HG02840 (cell line): Measurements from ENCODE around the gene DLX1.
"Not testable (repeated sequence)": the region's sequence is repeated elsewhere in the genome, so short reads cannot be mapped to it uniquely, and the experiment has no call there.

Experiments used
- ATAC-seq: cut with Tn5 transposase; IDR thresholded peaks from one replicate; pipeline ENCODE4 v1.9.1; 2021; ENCODE audit warnings: mild to moderate bottlenecking, moderate library complexity, moderate number of reproducible peaks; ENCODE audit not compliant: unreplicated experiment, low FRiP score

Gene DLX1

DNA sequence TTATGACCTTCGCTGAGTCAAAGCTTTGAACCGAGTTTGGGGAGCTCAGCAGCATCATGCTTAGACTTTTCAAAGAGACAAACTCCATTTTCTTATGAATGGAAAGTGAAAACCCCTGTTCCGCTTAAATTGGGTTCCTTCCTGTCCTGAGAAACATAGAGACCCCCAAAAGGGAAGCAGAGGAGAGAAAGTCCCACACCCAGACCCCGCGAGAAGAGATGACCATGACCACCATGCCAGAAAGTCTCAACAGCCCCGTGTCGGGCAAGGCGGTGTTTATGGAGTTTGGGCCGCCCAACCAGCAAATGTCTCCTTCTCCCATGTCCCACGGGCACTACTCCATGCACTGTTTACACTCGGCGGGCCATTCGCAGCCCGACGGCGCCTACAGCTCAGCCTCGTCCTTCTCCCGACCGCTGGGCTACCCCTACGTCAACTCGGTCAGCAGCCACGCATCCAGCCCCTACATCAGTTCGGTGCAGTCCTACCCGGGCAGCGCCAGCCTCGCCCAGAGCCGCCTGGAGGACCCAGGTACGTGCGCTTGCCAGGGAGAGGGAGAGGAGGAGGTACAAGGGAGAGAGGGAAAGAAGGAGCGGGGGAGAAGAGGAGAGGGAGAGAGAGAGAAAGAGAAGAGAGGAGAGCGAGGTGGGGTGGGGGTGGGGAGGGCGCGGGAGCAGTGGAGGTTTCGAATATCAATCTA is at the start of gene DLX1:
TSS of gene DLX1 (plus strand) at position 48 of the 700 bp plus-strand sequence. CDS start at position 219, 171 bp downstream.
- ATAC-seq, result no peak

DNA sequence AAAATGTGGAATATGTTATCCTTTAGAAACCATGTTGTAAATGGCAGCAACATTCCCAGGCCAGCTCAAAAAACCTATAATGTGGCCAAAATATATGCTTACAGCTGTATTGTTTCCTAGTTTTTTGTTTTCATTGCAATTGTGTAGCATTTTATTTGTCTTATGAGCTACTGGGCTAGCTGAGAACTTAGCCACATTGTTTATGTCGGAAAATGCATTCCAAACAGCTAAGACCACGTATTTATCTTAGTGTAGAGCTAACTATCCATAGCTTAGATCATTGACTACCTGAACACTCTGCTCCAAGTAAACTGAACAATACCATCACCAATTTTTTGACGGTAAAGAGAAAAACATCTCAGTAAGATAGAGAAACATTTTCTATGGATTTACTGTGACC is 47.2 kb upstream of the DLX1 start:
- ATAC-seq, result no peak

DNA sequence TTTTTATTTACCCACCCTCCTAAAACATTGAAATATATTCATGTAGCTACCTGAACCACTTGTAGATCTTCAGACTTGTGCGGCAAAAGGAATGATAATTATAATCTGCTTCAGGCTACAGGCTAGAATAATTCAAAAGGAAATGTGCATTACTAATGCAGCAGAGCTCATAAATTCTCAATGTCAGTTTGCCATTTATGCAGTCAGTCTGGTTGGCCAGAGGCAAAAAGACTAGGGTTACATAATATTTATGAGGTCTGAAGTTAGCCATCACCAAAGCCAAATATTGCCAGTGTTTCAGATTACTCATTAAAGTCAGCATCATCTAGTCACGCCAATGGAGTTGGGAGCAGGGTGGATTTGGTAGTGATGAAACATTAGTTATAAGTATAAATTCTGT is 46.7 kb upstream of the DLX1 start:
- ATAC-seq, result no peak

DNA sequence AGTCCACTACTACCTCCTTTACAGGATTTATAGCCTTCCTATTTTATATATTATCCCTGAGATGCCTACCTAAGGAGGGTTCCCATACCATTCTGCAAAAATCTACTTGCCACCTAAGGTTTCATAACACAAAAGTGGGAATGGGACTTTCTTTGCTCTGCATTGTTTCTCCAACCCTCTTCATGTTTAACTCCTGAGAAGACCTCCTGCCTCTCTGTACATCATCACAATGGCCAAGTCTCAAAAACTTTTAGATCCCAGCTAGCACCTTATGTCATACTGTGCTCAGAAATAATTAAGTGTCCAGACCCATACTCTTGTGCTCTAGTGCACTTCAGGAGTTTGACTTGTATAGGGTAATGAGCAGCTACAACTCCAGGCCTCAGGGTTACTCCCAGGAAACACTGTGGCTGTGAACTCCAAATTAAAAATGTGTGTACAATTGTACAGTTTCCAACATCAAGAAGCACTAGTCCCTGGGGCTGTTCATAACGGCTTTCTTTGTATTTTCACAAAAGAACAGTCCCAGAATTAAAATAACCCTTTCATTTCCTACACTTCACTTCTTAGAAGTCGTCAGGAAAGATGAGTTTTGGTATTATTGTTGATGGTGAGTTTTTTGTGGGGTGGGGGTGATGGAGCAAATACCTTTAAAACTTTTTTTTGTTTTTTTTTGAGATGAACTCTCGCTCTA is 46.1 kb upstream of the DLX1 start:
- ATAC-seq, result no peak

DNA sequence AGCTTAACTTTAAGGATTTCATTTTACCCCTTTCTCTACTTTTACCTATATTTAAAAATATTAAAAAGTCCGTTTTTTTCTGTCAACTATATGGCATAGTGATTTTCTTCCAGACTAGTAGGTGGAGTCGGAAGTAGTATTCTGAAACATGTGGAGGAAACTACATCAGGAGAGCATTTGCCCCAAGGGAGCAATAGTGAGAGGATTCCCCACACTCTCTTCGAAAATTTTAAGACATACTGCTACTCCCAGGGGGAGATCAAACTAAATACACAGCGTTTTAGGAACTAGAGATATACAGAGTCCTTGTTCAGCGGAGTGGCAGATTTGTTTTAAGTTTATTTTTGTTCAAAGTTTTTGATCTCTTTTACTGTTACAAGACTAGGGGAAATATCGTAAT is 45.0 kb upstream of the DLX1 start:
- no peak for ATAC-seq

- ATAC-seq, result no peak
These were observed 39.1 kb upstream of the DLX1 start for GRCh38 chr2:172046080-172046678.

DNA sequence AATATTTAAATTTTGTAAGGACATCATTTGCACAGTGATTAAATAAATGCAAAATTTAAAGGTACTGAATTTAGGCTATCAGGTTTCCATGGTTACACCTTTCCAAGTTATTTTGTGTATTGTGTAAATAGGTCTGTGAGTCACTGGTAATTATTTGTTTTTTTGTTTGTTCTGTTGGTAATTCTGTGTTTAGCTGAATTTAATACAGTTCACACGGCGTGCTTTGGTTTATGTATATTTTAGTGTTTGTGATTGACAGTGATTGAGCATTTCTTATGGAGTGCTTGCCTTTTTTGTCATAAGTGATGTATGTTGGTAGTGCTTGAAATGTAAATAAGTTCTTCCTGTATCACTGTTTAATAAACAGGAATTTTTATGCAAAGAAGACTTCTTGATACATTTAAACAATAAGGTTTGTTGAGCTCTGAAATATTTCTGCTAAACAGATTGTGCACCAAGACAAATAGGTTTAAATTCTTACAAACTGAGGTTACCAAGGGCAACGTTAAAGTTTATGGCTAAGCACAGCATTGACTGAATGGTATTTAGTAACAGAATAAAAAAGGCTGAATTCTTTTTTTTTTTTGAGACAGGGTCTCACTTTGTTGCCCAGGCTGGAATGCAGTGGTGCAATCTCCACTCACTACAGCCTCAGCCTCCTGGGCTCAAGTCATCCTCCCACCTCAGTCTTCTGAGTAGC is 38.3 kb upstream of the DLX1 start:
- ATAC-seq, result no peak

DNA sequence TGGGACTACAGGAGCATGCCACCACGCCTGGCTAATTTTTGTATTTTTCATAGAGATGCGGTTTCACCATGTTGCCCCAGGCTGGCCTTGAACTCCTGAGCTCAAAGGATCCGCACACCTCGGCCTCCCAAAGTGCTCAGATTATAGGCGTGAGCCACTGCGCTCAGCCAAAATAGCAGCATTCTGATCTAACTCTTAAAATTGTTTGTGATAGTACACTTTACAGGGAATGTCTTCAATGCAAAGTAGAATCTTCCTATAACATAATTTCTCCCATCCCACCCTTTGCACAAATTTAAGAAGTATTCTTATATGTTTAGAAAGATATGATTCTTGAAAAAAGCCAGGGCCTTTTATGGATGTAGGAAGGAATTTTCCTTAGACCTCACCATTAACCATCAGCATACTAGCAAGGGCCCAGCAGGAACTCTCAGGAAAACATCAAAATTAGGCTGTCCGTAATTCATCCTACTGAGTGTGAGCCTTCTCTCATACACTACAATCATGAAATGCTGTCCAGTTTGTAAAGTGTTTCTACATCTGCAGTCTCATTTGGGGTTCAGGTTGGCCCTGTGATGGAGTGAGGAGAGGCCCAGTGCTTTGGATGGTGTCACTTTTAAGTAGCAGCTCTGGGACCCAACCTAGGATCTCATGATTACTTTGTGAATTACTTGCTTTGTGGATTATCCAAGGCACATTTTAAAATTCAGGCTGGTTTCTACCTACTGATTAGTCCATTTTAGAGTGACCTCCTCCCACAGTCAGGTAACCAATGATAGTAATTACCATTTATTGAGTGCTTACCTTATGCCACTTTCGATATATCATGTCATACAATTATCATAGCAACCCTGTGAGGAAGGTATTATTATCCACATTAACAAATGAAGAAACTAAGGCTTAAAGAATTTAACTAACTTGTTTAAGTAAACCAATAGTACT is 37.5 kb upstream of the DLX1 start:
- no peak for ATAC-seq

DNA sequence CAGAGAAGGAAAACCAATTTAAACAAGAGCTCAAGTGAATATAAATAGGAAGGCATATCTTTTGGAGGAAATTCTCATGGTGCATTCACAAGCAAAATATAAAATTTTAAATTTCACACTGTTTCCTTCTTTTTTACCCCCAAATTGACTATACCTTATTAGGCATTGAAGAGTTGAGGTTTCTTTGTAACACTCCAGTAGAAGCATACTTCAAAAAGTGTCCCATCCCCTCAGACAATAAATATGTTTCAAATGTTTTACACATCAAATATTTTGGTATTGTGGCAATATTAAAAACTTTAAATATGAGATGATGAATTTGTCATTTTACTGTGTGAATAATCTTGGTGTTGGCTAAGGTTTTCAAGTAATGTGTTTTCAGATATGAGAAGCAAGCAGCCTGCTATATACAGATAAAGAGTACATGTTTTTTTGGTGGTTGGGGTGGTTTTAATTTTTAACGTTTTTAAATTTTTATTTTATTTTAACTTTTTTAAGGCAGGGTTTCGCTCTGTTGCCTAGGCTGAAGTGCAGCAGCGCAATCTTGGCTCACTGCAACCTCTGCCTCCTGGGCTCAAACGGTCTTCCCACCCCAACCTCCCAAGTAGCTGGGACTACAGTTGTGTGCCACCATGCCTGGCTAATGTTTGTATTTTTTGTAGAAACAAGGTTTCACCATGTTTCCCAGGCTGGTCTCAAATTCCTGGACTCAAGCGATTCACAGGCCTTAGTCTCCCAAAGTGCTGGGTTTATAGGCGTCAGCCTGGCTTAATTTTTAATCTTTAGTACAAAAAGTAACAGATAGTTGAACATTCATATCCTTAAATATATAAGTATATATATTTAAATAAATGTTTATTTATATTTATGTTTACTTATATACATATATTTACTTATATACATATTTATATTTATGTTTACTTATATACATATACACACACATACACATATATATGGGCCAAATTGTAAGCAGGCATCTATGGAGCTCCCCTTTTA is 36.5 kb upstream of the DLX1 start:
- ATAC-seq, result no peak

GRCh38 chr2:172049567-172050120 is 35.7 kb upstream of the DLX1 start:
- ATAC-seq, result no peak

DNA sequence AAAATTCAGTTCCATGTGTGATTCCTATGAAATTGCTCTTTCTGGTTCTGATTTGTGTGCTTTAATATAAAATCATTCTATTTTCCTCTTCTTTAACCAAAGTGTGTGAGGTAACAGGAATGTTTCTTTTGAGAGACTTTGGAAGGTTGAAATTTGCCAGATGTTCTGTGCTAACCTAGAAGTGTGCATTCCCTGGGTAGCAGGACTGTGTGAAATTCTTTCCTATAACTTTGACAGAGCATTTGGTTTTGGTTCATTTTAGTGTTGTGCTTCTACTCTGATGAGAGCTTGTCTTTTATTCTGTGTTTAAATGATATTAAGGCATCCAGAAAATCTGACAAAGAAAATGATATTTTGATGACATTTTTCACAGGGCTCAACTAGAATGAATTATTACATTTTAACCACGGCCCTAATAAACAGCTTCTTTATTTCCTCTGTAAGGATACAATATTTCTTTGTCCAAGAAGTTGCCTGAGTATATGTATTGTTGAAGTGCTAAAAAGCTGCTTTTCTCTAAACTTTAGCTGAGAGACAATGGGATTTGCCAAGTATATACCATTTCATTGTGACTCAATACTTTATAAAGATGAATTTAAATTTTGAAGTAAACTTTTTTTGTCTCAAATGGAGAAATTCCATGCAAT is 34.7 kb upstream of the DLX1 start:
- no peak for ATAC-seq

- ATAC-seq, result no peak
These were observed 33.0 kb upstream of the DLX1 start for GRCh38 chr2:172052000-172052983.

DNA sequence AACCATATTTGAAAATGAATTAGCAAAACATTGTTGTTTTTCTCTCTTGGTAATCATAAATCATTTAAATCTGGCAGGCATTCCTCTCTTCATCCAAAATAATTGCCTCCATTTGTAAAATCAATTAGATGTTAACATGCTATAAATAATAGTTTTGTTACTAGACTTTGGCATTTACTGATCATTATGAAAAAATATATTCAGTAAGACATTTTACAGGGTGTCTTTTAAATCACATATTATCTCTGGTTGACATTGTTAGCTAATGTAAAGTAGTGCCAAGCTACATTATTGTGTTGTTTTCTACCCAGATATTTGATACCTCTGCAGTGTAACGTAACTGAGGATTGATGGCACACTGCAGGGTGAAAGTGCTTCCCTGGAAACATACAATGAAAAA is 31.8 kb upstream of the DLX1 start:
- ATAC-seq, result no peak

DNA sequence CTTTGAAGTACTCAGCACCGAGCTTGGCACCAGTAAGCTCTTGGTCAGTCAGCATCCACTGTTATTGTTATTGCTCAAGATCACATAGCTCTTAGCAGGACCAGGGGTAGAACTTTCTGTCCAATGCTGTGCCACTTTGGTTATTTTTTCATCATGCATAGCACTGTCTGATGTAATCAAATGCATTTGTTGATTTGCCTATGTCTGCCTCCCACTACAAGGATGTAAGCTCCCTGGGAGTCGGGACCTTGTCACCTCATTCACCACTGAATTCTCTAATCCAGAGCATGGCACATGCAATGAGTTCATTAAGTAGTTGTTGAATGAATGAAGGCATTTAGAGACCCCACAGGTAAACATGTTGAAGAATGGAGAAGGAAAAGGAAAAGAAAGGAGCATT is 29.0 kb upstream of the DLX1 start:
- ATAC-seq, result no peak

DNA sequence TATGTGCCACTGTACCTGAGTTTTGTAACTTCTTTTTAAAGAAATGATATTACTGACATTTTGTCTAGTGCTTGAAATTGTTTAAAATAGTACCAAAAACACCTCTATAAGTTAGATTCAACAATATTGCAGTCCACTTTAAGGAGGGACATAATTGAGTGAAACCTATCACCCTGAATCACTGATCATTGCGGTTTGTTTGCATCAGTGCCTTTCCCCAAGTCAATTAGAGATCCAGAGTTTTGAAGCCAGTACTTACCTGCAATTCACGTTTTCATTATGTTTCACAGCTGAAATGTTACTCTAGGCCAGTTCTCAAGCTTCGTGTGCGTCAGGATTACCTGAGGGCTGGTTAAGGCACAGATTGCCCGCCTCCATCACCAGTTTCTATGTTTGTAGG is 26.6 kb upstream of the DLX1 start:
- no peak for ATAC-seq

GRCh38 chr2:172060118-172060517 is 25.2 kb upstream of the DLX1 start:
- ATAC-seq, result not testable (repeated sequence)

DNA sequence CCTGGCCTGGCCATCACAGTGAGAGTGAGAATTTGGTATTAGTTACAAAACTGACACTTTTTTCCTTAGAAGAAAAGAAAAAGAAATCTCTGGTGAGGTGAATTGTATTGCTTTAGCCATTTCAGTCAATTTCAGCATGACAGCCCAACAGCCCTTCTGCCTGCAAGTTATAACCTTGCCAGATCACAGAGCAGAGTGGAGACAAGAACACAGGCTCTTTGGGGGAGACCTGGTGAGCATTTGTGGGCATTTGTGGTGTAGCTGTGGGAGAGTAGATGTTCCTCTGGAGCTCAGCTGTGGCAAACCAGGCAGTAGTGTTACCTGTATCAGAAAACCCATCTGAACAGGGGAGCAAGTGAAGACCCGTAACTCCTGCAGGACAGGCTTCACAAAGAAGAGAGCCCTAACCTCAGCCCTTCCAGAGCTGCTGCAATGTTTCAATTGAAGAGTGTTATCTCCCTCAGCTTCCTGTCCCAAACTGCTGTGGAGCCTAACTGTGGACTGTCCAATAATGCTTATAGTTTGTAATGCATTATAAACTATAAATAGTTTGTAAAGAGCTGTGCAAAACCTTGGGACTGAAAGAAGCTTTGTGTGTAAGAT is 22.8 kb upstream of the DLX1 start:
- no peak for ATAC-seq
